Sigmoid colon (tissue), 7 donors: ENCODE data around the gene SLX4. TPM values are rescaled to one million over a fixed set of nuclear protein-coding genes. Genes with fewer than 3 reads are reported as not detected.

Experiments
- DNase-seq: peaks from one replicate; pipeline ENCODE4 v3.0.0-alpha.2; 2019
- H3K27ac ChIP-seq, 4 donors: fragments of 200-600 bp; sonication (generic); one replicate each; pipeline ENCODE4 v1.5.1; 2016 to 2019; ENCODE audit warnings: mild to moderate bottlenecking in 1 of 4
- H3K27me3 ChIP-seq, 3 donors: fragments of 200-600 bp; sonication (generic); one replicate each; pipeline ENCODE4 v1.5.1; 2019; ENCODE audit warnings: mild to moderate bottlenecking in 1 of 3
- H3K36me3 ChIP-seq, 4 donors: fragments of 200-600 bp; sonication (generic); one replicate each; pipeline ENCODE4 v1.5.1; 2016 to 2019
- H3K4me1 ChIP-seq, 4 donors: fragments of 200-600 bp; sonication (generic); one replicate each; pipeline ENCODE4 v1.5.1; 2017 to 2019
- H3K4me3 ChIP-seq, 4 donors: fragments of 200-600 bp; sonication (generic); one replicate each; pipeline ENCODE4 v1.5.1; 2017 to 2019; ENCODE audit warnings: mild to moderate bottlenecking in 2 of 4, moderate library complexity in 1 of 4
- H3K9me3 ChIP-seq, 4 donors: fragments of 200-600 bp in 3 of 4; sonication (generic) in 3 of 4; one replicate each; pipeline versions ENCODE4 v1.5.1 to v1.6.1; 2013 to 2019
- EP300 ChIP-seq, 4 donors: sonication (generic); formaldehyde crosslinking; IDR thresholded peaks; one replicate each; pipeline ENCODE4 v1.6.1; 2017; ENCODE audit warnings: antibody characterized with exemption in 4 of 4
- POLR2A ChIP-seq, 2 donors: fragments of 450-650 bp; IDR thresholded peaks; one replicate each; pipeline ENCODE4 v1.6.1; 2016; ENCODE audit warnings: antibody characterized with exemption in 2 of 2, mild to moderate bottlenecking in 2 of 2, moderate library complexity in 2 of 2
- POLR2AphosphoS5 ChIP-seq, 4 donors: sonication (generic); formaldehyde crosslinking; IDR thresholded peaks; one replicate each; pipeline ENCODE4 v1.6.1; 2017; ENCODE audit warnings: antibody characterized with exemption in 4 of 4
- WGBS, 2 donors: extraction: QIAGEN DNeasy Blood & Tissue Kit; methylation state at CpG; one replicate each; pipeline ENCODE4 v1.1.7; 2013; 5-methylcytosine and 5-hydroxymethylcytosine counted together
- intact Hi-C: fragments of 100-400 bp; cut with DNase I; formaldehyde crosslinking; loops from one replicate; pipeline ENCODE4 v1.15.1; 2023
- polyA plus RNA-seq, 3 donors: library from polyadenylated mRNA; stranded (reverse); fragments of 200-250 nt; gene quantifications; one replicate each; pipeline ENCODE4 v1.2.3, GENCODE V29; 2013
- total RNA-seq, 4 donors: library from RNA; depleted of rRNA; stranded (reverse); fragments of >200 nt; gene quantifications; one replicate each; pipeline ENCODE4 v1.1.0, GENCODE V29; 2016
- TF ChIP-seq, protein P1 (sequence below), 4 experiments: fragments of 450-650 bp in 3 of 4; fragments of 200-600 bp in 1 of 4; IDR thresholded peaks; one replicate each; pipeline ENCODE4 v1.5.1; 2016 to 2019; ENCODE audit warnings: antibody characterized with exemption in 4 of 4, mild to moderate bottlenecking in 3 of 4, moderate library complexity in 2 of 4
- donor health status: healthy with polysubstance abuse.
- donor health status: Bipolar disorder and iron deficiency.
- donor health status: healthy.

Gene SLX4
- total and polyA plus RNA-seq, 7 donors = under 0.01 to 3.9 (median 2.1) TPM

DNA sequence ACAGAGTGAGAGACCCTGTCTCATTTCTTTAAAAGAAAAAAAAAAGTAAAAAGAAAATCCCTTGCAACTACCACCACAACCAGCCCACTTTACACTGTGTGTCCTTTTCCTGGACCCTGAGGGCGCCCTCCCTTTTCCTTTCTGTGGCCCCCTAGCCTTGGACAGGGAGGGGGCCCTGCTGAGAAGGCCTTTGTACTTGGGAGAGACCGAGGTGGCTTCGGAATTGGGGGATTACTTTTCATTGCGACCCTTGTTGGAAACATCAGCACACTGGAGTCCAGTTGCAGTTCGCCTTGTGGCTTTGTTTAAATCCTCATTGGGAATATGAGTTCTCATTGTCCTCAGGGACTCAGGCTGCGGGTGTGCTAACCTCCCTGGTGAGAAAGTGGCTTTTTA, 33.7 kb upstream of the SLX4 start:
- no peaks in the 10 kb centered on the region for H3K9me3 ChIP-seq
- no peak overlapping the region for H3K4me3 ChIP-seq
- 81 to 95% methylated on average over 6 of the region's 6 CpGs for WGBS, 2 donors
- peak; percentile 39 for DNase-seq
- TF ChIP-seq EP300 (IDR thresholded peaks at IDR 0.05) (no peak), POLR2AphosphoS5 (IDR thresholded peaks at IDR 0.05) (no peak), POLR2A (IDR thresholded peaks at IDR 0.05) (no peak)
- TF ChIP-seq, protein P1, sequence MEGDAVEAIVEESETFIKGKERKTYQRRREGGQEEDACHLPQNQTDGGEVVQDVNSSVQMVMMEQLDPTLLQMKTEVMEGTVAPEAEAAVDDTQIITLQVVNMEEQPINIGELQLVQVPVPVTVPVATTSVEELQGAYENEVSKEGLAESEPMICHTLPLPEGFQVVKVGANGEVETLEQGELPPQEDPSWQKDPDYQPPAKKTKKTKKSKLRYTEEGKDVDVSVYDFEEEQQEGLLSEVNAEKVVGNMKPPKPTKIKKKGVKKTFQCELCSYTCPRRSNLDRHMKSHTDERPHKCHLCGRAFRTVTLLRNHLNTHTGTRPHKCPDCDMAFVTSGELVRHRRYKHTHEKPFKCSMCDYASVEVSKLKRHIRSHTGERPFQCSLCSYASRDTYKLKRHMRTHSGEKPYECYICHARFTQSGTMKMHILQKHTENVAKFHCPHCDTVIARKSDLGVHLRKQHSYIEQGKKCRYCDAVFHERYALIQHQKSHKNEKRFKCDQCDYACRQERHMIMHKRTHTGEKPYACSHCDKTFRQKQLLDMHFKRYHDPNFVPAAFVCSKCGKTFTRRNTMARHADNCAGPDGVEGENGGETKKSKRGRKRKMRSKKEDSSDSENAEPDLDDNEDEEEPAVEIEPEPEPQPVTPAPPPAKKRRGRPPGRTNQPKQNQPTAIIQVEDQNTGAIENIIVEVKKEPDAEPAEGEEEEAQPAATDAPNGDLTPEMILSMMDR (IDR thresholded peaks at IDR 0.05) = no peak
- H3K27ac ChIP-seq = no peak overlapping the region
- H3K36me3 ChIP-seq = peaks cover 0 to 11% (median 4%) of the 10 kb centered on the region in 4 donors
- H3K4me1 ChIP-seq = no peaks in the 10 kb centered on the region
- no peaks in the 10 kb centered on the region for H3K27me3 ChIP-seq
- intact Hi-C loops = no loop called here

DNA sequence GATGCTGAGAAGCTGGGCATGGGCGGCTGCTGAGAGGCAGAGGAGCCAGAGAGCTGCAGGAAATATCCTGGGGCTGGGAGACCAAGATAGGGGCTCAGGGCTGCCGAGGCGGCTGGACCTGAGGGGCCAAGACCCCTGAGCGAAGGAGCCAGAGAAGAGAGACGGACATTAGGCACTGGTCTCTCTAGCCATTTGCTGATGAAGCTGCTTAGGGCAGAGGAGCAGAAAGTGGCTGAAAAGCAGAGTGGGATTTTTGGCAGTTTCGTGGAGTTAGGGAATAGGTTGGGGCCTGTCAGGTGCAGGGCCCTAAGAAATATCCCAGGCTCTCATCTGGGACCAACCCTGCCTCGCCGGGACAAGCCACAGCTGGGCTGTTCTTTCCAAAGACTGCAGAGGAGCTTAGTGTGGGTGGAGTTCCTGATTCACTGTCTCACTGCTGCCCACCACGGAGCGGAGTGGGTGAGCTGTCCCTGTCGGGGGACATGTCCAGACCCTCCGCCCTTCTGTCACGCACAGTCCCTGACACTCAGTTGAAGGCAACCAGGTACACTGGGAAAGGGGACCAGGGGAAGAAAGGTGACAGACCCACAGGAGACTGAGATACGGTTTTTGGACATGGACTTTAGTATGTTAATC, 31.8 kb upstream of the SLX4 start:
- peak; percentile 19 for DNase-seq
- intact Hi-C loops = no loop called here
- Histone ChIP-seq H3K4me1 (no peaks in the 10 kb centered on the region), H3K36me3 (peaks cover 0 to 11% (median 4%) of the 10 kb centered on the region in 4 donors), H3K4me3 (no peak overlapping the region), H3K9me3 (no peaks in the 10 kb centered on the region), H3K27me3 (no peaks in the 10 kb centered on the region), H3K27ac (no peak overlapping the region)
- TF ChIP-seq, protein P1 (IDR thresholded peaks at IDR 0.05) = no peak
- TF ChIP-seq POLR2A (IDR thresholded peaks at IDR 0.05) (no peak), POLR2AphosphoS5 (IDR thresholded peaks at IDR 0.05) (no peak), EP300 (IDR thresholded peaks at IDR 0.05) (no peak)
- WGBS, 2 donors = 93% methylated on average over 14 of the region's 14 CpGs

DNA sequence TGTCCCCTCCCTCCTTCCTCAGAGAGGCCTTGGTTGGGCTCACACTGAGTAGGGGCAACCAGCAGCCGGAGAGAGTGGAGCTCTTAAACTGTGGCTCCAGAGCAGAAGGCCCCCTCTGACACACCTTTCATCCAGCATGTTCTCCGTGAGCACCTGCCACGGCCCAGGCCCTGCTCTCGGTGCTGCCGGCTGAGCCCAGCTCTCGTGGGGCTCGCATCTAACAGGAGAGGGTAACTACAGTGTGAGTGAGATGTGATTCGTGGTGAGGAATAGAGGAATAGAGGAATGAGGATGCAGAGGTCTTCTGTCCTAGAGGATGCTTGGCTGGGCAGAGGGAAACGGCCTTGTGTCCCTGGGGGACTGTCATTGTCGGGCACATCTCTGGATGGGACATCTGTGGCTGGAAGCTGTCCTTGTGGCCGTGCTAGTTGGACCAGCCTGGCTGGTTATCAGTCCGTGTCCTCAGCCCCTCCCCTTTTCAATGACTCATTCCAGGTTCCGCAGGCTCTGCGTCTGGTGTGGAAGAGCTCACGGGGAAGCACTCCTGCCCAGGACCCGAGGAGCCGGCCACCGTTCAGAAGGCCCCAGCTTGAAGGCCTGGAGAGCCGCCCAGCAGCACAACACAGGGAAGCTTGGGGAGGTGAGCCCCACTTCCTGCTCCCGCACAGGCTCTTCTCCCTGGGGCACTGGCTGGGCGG, 31.1 kb upstream of the SLX4 start:
- TF ChIP-seq POLR2AphosphoS5 (IDR thresholded peaks at IDR 0.05) (no peak), EP300 (IDR thresholded peaks at IDR 0.05) (no peak), POLR2A (IDR thresholded peaks at IDR 0.05) (no peak)
- TF ChIP-seq, protein P1 (IDR thresholded peaks at IDR 0.05) = no peak
- Histone ChIP-seq H3K27ac (no peak overlapping the region), H3K36me3 (peaks cover 0 to 11% (median 4%) of the 10 kb centered on the region in 4 donors), H3K4me1 (peaks cover 0 to 2% (median 1%) of the 10 kb centered on the region in 4 donors), H3K9me3 (no peaks in the 10 kb centered on the region), H3K4me3 (no peak overlapping the region), H3K27me3 (no peaks in the 10 kb centered on the region)
- DNase-seq = peak; percentile 66
- 54 to 74% methylated on average over 21 of the region's 21 CpGs for WGBS, 2 donors
- intact Hi-C loops = no loop called here

DNA sequence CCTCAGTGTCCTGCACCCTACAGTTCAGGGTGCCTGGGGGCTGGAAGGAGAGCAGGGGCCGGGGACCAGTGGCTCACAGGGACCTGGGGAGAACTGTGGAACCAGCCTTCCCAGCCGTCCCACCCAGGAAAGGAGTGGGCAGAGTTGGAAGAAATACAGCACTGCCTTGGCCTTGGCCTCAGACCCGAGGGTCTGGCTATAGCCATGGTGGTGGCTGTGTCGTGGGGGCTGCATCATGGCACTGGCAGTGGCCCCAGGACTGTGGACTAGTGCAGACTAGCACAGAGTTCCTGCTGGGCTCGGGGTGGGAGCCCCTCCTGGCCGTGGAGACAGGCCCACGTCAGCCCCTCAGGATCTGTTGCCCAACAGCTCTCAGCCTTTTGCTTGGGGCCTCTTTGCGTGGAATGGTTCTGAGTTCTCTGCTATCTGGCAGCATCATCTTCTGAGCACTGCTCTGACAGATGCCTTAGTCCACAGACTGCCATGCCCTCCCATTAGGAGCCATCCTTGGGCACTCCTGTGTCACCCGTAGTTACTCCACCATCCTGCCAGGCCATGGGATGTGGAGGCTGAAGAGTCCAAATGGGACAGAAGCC, 30.5 kb upstream of the SLX4 start:
- Histone ChIP-seq H3K27ac (no peak overlapping the region), H3K9me3 (no peaks in the 10 kb centered on the region), H3K4me1 (peaks cover 0 to 6% (median 2%) of the 10 kb centered on the region in 4 donors), H3K27me3 (no peaks in the 10 kb centered on the region), H3K36me3 (peaks cover 0 to 11% (median 4%) of the 10 kb centered on the region in 4 donors), H3K4me3 (no peak overlapping the region)
- intact Hi-C loops = no loop called here
- WGBS, 2 donors = 93 to 95% methylated on average over 9 of the region's 9 CpGs
- TF ChIP-seq, protein P1 (IDR thresholded peaks at IDR 0.05) = no peak
- TF ChIP-seq EP300 (IDR thresholded peaks at IDR 0.05) = no peak
- no peak for TF ChIP-seq POLR2AphosphoS5 (IDR thresholded peaks at IDR 0.05)
- no peak for TF ChIP-seq POLR2A (IDR thresholded peaks at IDR 0.05)
- peak; percentile 34 for DNase-seq
